K562 (cell line): ENCODE measurements around the gene CDYL. TPM values are rescaled to one million over a fixed set of nuclear protein-coding genes. Genes with fewer than 3 reads are reported as not detected.

Source experiments
- GATAD2A ChIP-seq: fragments of 450-650 bp; IDR thresholded peaks from 2 replicates; pipeline ENCODE4 v1.6.1; 2017
- HCFC1 ChIP-seq: IDR thresholded peaks from 2 replicates; pipeline ENCODE4 v1.6.1; 2012; ENCODE audit warnings: low read depth, low read length, improper control_type of control experiment
- HDAC6 ChIP-seq: IDR thresholded peaks from 2 replicates; pipeline ENCODE4 v1.6.1; 2012; ENCODE audit warnings: low read depth, mild to moderate bottlenecking, control low read depth, inconsistent platforms, low read length, moderate library complexity
- ILK ChIP-seq: fragments of 450-650 bp; IDR thresholded peaks from 2 replicates; pipeline ENCODE4 v1.6.1; 2016; ENCODE audit warnings: missing genetic modification characterization, low read depth, mild to moderate bottlenecking, missing compliant biosample characterization, moderate library complexity, borderline replicate concordance
- KLF13 ChIP-seq: fragments of 450-650 bp; IDR thresholded peaks from 2 replicates; pipeline ENCODE4 v1.6.1; 2016; ENCODE audit warnings: missing genetic modification characterization, low read depth, mild to moderate bottlenecking, missing compliant biosample characterization, moderate library complexity, borderline replicate concordance
- NFIX ChIP-seq: fragments of 250-450 bp; sonication (Bioruptor Pico); IDR thresholded peaks from 2 replicates; pipeline ENCODE4 v1.4.0; 2020; ENCODE audit warnings: low read depth, mild to moderate bottlenecking, moderate library complexity
- NFYB ChIP-seq: IDR thresholded peaks from 2 replicates; pipeline ENCODE4 v1.6.1; 2011; ENCODE audit warnings: mild to moderate bottlenecking, moderate library complexity; ENCODE audit not compliant: insufficient read length; ENCODE audit errors: extremely low read depth
- PHB ChIP-seq: fragments of 250-450 bp; sonication (Bioruptor Pico); IDR thresholded peaks from 2 replicates; pipeline ENCODE4 v1.5.0; 2021
- SIX5 ChIP-seq, 2 experiments: IDR thresholded peaks; 2 replicates each; pipeline ENCODE4 v1.6.1; 2011; ENCODE audit warnings: low read length in 2 of 2, borderline replicate concordance in 1 of 2, low read depth in 1 of 2, mild to moderate bottlenecking in 1 of 2, moderate library complexity in 1 of 2; ENCODE audit not compliant: insufficient read depth in 1 of 2
- SNIP1 ChIP-seq: fragments of 450-650 bp; IDR thresholded peaks from 2 replicates; pipeline ENCODE4 v1.7.1; 2017; ENCODE audit warnings: low read depth, mild to moderate bottlenecking
- SP2 ChIP-seq: IDR thresholded peaks from 2 replicates; pipeline ENCODE4 v1.6.1; 2011; ENCODE audit warnings: mild to moderate bottlenecking, low read depth, low read length, moderate library complexity; ENCODE audit not compliant: poor library complexity, severe bottlenecking; ENCODE audit errors: extremely low read depth
- TRIM24 ChIP-seq, 2 experiments: fragments of 450-650 bp; IDR thresholded peaks; 2 replicates each; pipeline ENCODE4 v1.6.1; 2016
- ZC3H4 ChIP-seq: sonication (generic); formaldehyde crosslinking; IDR thresholded peaks from 2 replicates; pipeline ENCODE4 v1.9.0; 2021; ENCODE audit warnings: missing genetic modification reagents, borderline replicate concordance
- ZNF263 ChIP-seq: sonication (generic); formaldehyde crosslinking; IDR thresholded peaks from 2 replicates; pipeline ENCODE4 v1.8.0; 2022; ENCODE audit warnings: mild to moderate bottlenecking, missing genetic modification reagents, borderline replicate concordance
- ZNF75A ChIP-seq: fragments of 450-650 bp; formaldehyde crosslinking; IDR thresholded peaks from 2 replicates; pipeline ENCODE4 v1.4.0; 2020; ENCODE audit warnings: mild to moderate bottlenecking
- polyA plus RNA-seq, 8 experiments: library from polyadenylated mRNA; depleted of rRNA in 4 of 8; stranded (reverse) in 5 of 8; unstranded in 3 of 8; fragments of >200 nt; fragmentation: Nextera tagmentation in 2 of 8; fragmentation: Illumina TruSeq in 1 of 8; extraction: Ambion mirVana in 2 of 8; extraction: Trizol in 1 of 8; gene quantifications; 2 replicates each; pipeline versions ENCODE4 v1.2.1 to v1.2.3, GENCODE V29; 2011 to 2014; ENCODE audit warnings: inconsistent platforms in 1 of 8, missing spikeins in 1 of 8
- total RNA-seq, 7 experiments: library from RNA; depleted of rRNA in 6 of 7; stranded (reverse); fragments of >200 nt in 6 of 7; fragmentation: Illumina TruSeq in 2 of 7; extraction: Trizol in 2 of 7; gene quantifications; 2 replicates each; pipeline versions ENCODE4 v1.2.1 to v1.2.3, GENCODE V29; 2011 to 2021; ENCODE audit warnings: low replicate concordance in 1 of 7
- TF ChIP-seq, protein P1 (sequence below): fragments of 250-450 bp; sonication (Bioruptor Pico); IDR thresholded peaks from 2 replicates; pipeline ENCODE4 v1.4.0; 2020; ENCODE audit warnings: mild to moderate bottlenecking, moderate library complexity
- TF ChIP-seq, protein P2 (sequence below): fragments of 450-650 bp; IDR thresholded peaks from 2 replicates; pipeline ENCODE4 v1.6.1; 2016; ENCODE audit warnings: mild to moderate bottlenecking
- TF ChIP-seq, protein P3 (sequence below): sonication (generic); formaldehyde crosslinking; IDR thresholded peaks from 2 replicates; pipeline ENCODE4 v1.8.0; 2023; ENCODE audit warnings: mild to moderate bottlenecking, missing genetic modification reagents
- TF ChIP-seq, protein P4 (sequence below), 2 experiments: fragments of 450-650 bp in 1 of 2; sonication (generic) in 1 of 2; formaldehyde crosslinking in 1 of 2; IDR thresholded peaks in 1 of 2; conservative IDR thresholded peaks in 1 of 2; 2 replicates each; pipeline versions ENCODE4 v1.6.1 to v1.8.1; 2016 to 2023; ENCODE audit warnings: mild to moderate bottlenecking in 2 of 2, moderate library complexity in 2 of 2, inconsistent platforms in 1 of 2, missing genetic modification reagents in 1 of 2

The CDYL gene
- total and polyA plus RNA-seq, 9 of the 15 experiments (the other 6 are each of a cell fraction or from before 2014, with no cell fraction given), result 8.1 to 45.8 (median 40.8) TPM

DNA sequence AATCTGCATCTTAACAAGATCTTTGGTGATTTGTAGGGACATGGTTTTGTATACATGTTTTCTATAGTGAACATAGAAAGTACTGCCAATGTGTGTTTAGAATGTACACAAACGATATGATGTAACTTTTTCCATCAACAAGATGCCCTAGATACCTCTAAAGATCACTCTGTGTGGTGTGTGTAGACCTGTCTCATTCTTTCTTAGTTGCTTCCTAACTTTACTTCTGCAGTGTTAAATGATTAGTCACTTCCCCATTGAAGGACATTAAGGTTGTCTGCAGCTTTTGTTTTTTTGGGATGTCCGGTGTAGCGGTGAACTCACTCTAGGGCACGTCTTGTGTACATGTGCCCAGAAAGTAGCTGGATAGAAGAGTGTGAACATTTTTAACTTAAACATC is 35.9 kb downstream of the CDYL start (continued):
- no peak for TF ChIP-seq KLF13 (tag)
- TF ChIP-seq GATAD2A, result no peak
- no peak for TF ChIP-seq ZNF75A (CRISPR knock-in tag)
- no peak for TF ChIP-seq ZNF263 (CRISPR knock-in tag)
- no peak for TF ChIP-seq HCFC1
- TF ChIP-seq NFYB, result no peak
- no peak for TF ChIP-seq SNIP1
- no peak for TF ChIP-seq ILK
- TF ChIP-seq, protein P1, sequence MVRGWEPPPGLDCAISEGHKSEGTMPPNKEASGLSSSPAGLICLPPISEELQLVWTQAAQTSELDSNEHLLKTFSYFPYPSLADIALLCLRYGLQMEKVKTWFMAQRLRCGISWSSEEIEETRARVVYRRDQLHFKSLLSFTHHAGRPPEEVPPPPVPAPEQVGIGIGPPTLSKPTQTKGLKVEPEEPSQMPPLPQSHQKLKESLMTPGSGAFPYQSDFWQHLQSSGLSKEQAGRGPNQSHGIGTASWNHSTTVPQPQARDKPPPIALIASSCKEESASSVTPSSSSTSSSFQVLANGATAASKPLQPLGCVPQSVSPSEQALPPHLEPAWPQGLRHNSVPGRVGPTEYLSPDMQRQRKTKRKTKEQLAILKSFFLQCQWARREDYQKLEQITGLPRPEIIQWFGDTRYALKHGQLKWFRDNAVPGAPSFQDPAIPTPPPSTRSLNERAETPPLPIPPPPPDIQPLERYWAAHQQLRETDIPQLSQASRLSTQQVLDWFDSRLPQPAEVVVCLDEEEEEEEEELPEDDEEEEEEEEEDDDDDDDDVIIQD (CRISPR knock-in tag), result no peak
- TF ChIP-seq, protein P2, sequence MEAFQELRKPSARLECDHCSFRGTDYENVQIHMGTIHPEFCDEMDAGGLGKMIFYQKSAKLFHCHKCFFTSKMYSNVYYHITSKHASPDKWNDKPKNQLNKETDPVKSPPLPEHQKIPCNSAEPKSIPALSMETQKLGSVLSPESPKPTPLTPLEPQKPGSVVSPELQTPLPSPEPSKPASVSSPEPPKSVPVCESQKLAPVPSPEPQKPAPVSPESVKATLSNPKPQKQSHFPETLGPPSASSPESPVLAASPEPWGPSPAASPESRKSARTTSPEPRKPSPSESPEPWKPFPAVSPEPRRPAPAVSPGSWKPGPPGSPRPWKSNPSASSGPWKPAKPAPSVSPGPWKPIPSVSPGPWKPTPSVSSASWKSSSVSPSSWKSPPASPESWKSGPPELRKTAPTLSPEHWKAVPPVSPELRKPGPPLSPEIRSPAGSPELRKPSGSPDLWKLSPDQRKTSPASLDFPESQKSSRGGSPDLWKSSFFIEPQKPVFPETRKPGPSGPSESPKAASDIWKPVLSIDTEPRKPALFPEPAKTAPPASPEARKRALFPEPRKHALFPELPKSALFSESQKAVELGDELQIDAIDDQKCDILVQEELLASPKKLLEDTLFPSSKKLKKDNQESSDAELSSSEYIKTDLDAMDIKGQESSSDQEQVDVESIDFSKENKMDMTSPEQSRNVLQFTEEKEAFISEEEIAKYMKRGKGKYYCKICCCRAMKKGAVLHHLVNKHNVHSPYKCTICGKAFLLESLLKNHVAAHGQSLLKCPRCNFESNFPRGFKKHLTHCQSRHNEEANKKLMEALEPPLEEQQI, result no peak
- no peak for TF ChIP-seq PHB (CRISPR knock-in tag)
- no peak for TF ChIP-seq SIX5 (IDR thresholded peaks at IDR 0.05; ENCODE audit: borderline replicate concordance in 1 of 2, insufficient read depth in 1 of 2, low read depth in 1 of 2, low read length in 2 of 2)
- no peak for TF ChIP-seq SP2
- TF ChIP-seq, protein P3, sequence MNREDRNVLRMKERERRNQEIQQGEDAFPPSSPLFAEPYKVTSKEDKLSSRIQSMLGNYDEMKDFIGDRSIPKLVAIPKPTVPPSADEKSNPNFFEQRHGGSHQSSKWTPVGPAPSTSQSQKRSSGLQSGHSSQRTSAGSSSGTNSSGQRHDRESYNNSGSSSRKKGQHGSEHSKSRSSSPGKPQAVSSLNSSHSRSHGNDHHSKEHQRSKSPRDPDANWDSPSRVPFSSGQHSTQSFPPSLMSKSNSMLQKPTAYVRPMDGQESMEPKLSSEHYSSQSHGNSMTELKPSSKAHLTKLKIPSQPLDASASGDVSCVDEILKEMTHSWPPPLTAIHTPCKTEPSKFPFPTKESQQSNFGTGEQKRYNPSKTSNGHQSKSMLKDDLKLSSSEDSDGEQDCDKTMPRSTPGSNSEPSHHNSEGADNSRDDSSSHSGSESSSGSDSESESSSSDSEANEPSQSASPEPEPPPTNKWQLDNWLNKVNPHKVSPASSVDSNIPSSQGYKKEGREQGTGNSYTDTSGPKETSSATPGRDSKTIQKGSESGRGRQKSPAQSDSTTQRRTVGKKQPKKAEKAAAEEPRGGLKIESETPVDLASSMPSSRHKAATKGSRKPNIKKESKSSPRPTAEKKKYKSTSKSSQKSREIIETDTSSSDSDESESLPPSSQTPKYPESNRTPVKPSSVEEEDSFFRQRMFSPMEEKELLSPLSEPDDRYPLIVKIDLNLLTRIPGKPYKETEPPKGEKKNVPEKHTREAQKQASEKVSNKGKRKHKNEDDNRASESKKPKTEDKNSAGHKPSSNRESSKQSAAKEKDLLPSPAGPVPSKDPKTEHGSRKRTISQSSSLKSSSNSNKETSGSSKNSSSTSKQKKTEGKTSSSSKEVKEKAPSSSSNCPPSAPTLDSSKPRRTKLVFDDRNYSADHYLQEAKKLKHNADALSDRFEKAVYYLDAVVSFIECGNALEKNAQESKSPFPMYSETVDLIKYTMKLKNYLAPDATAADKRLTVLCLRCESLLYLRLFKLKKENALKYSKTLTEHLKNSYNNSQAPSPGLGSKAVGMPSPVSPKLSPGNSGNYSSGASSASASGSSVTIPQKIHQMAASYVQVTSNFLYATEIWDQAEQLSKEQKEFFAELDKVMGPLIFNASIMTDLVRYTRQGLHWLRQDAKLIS (CRISPR knock-in tag), result no peak
- 0 out of 4 replicates have a peak, but pooled peaks of 1 of the 2 experiments have one; percentile 9 for TF ChIP-seq TRIM24 (IDR thresholded peaks at IDR 0.05)
- no peak for TF ChIP-seq ZC3H4 (CRISPR knock-in tag)
- TF ChIP-seq, protein P4, sequence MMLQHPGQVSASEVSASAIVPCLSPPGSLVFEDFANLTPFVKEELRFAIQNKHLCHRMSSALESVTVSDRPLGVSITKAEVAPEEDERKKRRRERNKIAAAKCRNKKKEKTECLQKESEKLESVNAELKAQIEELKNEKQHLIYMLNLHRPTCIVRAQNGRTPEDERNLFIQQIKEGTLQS (IDR thresholded peaks at IDR 0.05), result 0 out of 2 replicates have a peak, but pooled peaks have one; percentile 22
- TF ChIP-seq, protein P4 (CRISPR knock-in tag; conservative IDR thresholded peaks at IDR 0.05), result no peak
- TF ChIP-seq NFIX (CRISPR knock-in tag), result no peak
- TF ChIP-seq HDAC6, result no peak
